Panc1 (cell line): ENCODE measurements around the gene FIGNL2.

Source experiments
- POLR2AphosphoS5 ChIP-seq: IDR thresholded peaks from 2 replicates; pipeline ENCODE4 v1.6.1; 2012; ENCODE audit warnings: mild to moderate bottlenecking, low read depth, low read length, moderate library complexity
- TF ChIP-seq, protein P1 (sequence below): fragments of 450-650 bp; IDR thresholded peaks from 2 replicates; pipeline ENCODE4 v1.5.1; 2017; ENCODE audit warnings: mild to moderate bottlenecking
- TF ChIP-seq, protein P2 (sequence below), 2 experiments: IDR thresholded peaks; 2 replicates each; pipeline ENCODE4 v1.6.1; 2011 to 2012; ENCODE audit warnings: low read depth in 2 of 2, control low read depth in 1 of 2, low read length in 1 of 2, mild to moderate bottlenecking in 1 of 2, moderate library complexity in 1 of 2; ENCODE audit not compliant: insufficient read depth in 1 of 2

DNA sequence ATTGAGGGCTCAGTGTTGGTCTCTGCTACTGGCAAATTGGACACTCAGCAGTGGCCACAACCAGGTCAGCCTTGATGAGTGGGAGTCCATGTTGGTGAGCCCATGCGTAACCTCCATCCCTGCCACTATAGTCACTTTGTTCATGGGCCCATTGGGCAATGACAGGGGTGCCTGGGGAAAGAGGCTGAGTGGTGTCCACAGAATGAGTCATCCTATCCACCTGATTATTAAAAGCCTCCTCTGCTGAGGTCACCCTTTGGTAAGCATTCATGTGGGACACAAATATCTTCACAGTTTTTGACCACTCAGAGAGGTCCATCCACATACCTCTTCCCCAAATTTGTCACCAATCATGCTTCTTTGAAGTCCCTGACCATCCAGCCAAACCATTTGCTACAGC is 50.0 kb downstream of the FIGNL2 start:
- TF ChIP-seq, protein P1, sequence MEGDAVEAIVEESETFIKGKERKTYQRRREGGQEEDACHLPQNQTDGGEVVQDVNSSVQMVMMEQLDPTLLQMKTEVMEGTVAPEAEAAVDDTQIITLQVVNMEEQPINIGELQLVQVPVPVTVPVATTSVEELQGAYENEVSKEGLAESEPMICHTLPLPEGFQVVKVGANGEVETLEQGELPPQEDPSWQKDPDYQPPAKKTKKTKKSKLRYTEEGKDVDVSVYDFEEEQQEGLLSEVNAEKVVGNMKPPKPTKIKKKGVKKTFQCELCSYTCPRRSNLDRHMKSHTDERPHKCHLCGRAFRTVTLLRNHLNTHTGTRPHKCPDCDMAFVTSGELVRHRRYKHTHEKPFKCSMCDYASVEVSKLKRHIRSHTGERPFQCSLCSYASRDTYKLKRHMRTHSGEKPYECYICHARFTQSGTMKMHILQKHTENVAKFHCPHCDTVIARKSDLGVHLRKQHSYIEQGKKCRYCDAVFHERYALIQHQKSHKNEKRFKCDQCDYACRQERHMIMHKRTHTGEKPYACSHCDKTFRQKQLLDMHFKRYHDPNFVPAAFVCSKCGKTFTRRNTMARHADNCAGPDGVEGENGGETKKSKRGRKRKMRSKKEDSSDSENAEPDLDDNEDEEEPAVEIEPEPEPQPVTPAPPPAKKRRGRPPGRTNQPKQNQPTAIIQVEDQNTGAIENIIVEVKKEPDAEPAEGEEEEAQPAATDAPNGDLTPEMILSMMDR: no peak
- TF ChIP-seq, protein P2, sequence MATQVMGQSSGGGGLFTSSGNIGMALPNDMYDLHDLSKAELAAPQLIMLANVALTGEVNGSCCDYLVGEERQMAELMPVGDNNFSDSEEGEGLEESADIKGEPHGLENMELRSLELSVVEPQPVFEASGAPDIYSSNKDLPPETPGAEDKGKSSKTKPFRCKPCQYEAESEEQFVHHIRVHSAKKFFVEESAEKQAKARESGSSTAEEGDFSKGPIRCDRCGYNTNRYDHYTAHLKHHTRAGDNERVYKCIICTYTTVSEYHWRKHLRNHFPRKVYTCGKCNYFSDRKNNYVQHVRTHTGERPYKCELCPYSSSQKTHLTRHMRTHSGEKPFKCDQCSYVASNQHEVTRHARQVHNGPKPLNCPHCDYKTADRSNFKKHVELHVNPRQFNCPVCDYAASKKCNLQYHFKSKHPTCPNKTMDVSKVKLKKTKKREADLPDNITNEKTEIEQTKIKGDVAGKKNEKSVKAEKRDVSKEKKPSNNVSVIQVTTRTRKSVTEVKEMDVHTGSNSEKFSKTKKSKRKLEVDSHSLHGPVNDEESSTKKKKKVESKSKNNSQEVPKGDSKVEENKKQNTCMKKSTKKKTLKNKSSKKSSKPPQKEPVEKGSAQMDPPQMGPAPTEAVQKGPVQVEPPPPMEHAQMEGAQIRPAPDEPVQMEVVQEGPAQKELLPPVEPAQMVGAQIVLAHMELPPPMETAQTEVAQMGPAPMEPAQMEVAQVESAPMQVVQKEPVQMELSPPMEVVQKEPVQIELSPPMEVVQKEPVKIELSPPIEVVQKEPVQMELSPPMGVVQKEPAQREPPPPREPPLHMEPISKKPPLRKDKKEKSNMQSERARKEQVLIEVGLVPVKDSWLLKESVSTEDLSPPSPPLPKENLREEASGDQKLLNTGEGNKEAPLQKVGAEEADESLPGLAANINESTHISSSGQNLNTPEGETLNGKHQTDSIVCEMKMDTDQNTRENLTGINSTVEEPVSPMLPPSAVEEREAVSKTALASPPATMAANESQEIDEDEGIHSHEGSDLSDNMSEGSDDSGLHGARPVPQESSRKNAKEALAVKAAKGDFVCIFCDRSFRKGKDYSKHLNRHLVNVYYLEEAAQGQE (IDR thresholded peaks at IDR 0.05; ENCODE audit: insufficient read depth in 1 of 2, low read depth in 2 of 2, low read length in 1 of 2): no peak
- no peak for TF ChIP-seq POLR2AphosphoS5
